Embryonic facial prominence (tissue), 1 donor: ENCODE measurements around the gene STH.
A peak's percentile ranks its signal among the peaks of the same experiment; 100 is the strongest.

ENCODE experiments used
- DNase-seq: peaks from one replicate; pipeline ENCODE4 v3.0.0-alpha.2; 2016; ENCODE audit errors: extremely low spot score

STH gene

GRCh38 chr17:45985447-45985846, 13.6 kb upstream of the STH start:
- no peak for DNase-seq

GRCh38 chr17:45986056-45986455, 13.0 kb upstream of the STH start:
- DNase-seq: no peak

GRCh38 chr17:45987706-45988105, 11.3 kb upstream of the STH start:
- no peak for DNase-seq

- no peak for DNase-seq
Observed at GRCh38 chr17:45989759-45990158, 9.3 kb upstream of the STH start.

- no peak for DNase-seq
Observed at GRCh38 chr17:45990886-45991285, 8.2 kb upstream of the STH start.

GRCh38 chr17:45991341-45991740, 7.7 kb upstream of the STH start:
- no peak for DNase-seq

GRCh38 chr17:45992175-45992574, 6.9 kb upstream of the STH start:
- no peak for DNase-seq

- no peak for DNase-seq
Observed at GRCh38 chr17:45992904-45993303, 6.1 kb upstream of the STH start.

- no peak for DNase-seq
Observed at GRCh38 chr17:45993962-45994627, 5.0 kb upstream of the STH start.

GRCh38 chr17:45994987-45995386, 4.1 kb upstream of the STH start:
- DNase-seq: no peak

GRCh38 chr17:45995627-45996270, 3.3 kb upstream of the STH start:
- DNase-seq: no peak

- DNase-seq: no peak
Observed at GRCh38 chr17:45996282-45996937, 2.6 kb upstream of the STH start.

GRCh38 chr17:45997166-45997565, 1.9 kb upstream of the STH start:
- DNase-seq: no peak

- no peak for DNase-seq
Observed at GRCh38 chr17:45997624-45998023, 1.4 kb upstream of the STH start.

GRCh38 chr17:45999900-46000290, 845 bp downstream of the STH start:
- no peak for DNase-seq

- no peak for DNase-seq
Observed at GRCh38 chr17:46000292-46000691, 1.2 kb downstream of the STH start.

GRCh38 chr17:46000757-46001156, 1.7 kb downstream of the STH start:
- no peak for DNase-seq

- no peak for DNase-seq
Observed at GRCh38 chr17:46001390-46002310, 2.6 kb downstream of the STH start.

GRCh38 chr17:46002311-46002972, 3.4 kb downstream of the STH start:
- peak; percentile 36 for DNase-seq

- no peak for DNase-seq
Observed at GRCh38 chr17:46002973-46003316, 3.9 kb downstream of the STH start.

- DNase-seq: no peak
Observed at GRCh38 chr17:46003907-46004748, 5.1 kb downstream of the STH start.
